Fibroblast of skin of right quadriceps (primary cell): ENCODE results near the gene ETV6.

ENCODE experiments used
- DNase-seq: peaks from one replicate; pipeline ENCODE4 v3.0.0-alpha.2; 2013

The ETV6 gene

GRCh38 chr12:11870041-11870451, 220.6 kb downstream of the ETV6 start:
- DNase-seq: no peak

- no peak for DNase-seq
Observed at GRCh38 chr12:11872055-11872454, 222.6 kb downstream of the ETV6 start.

GRCh38 chr12:11875414-11875935, 226.0 kb downstream of the ETV6 start:
- peak; percentile 27 for DNase-seq

- DNase-seq: no peak
Observed at GRCh38 chr12:11876307-11876706, 226.8 kb downstream of the ETV6 start.

GRCh38 chr12:11877102-11877826, 227.8 kb downstream of the ETV6 start:
- DNase-seq: no peak

- peak; percentile 82 for DNase-seq
Observed at GRCh38 chr12:11877869-11878780, 228.7 kb downstream of the ETV6 start.

- DNase-seq: peak; percentile 66
Observed at GRCh38 chr12:11879306-11879705, 229.8 kb downstream of the ETV6 start.

- DNase-seq: no peak
Observed at GRCh38 chr12:11880381-11880780, 230.9 kb downstream of the ETV6 start.

- no peak for DNase-seq
Observed at GRCh38 chr12:11881835-11882234, 232.4 kb downstream of the ETV6 start.

- no peak for DNase-seq
Observed at GRCh38 chr12:11882301-11883019, 233.0 kb downstream of the ETV6 start.

- DNase-seq: no peak
Observed at GRCh38 chr12:11884116-11884515, 234.6 kb downstream of the ETV6 start.

- DNase-seq: no peak
Observed at GRCh38 chr12:11884706-11885105, 235.2 kb downstream of the ETV6 start.

GRCh38 chr12:11885261-11886038, 236.0 kb downstream of the ETV6 start:
- peak; percentile 61 for DNase-seq

GRCh38 chr12:11886339-11886738, 236.9 kb downstream of the ETV6 start:
- DNase-seq: no peak

GRCh38 chr12:11888029-11888428, 238.6 kb downstream of the ETV6 start:
- DNase-seq: no peak

- DNase-seq: no peak
Observed at GRCh38 chr12:11891346-11891745, 241.9 kb downstream of the ETV6 start.

GRCh38 chr12:11891754-11892386, 242.4 kb downstream of the ETV6 start:
- no peak for DNase-seq

GRCh38 chr12:11893998-11894397, 244.5 kb downstream of the ETV6 start:
- no peak for DNase-seq

GRCh38 chr12:11894890-11895289, 245.4 kb downstream of the ETV6 start:
- DNase-seq: no peak

- no peak for DNase-seq
Observed at GRCh38 chr12:11895421-11896078, 246.1 kb downstream of the ETV6 start.

GRCh38 chr12:11896417-11896929, 247.0 kb downstream of the ETV6 start:
- DNase-seq: no peak
